HepG2 (cell line): ENCODE measurements around the gene RNFT2. TPM values are rescaled to one million over a fixed set of nuclear protein-coding genes. Genes with fewer than 3 reads are reported as not detected.

Source experiments
- AFF4 ChIP-seq: sonication (generic); formaldehyde crosslinking; IDR thresholded peaks from 2 replicates; pipeline ENCODE4 v1.4.0; 2020; ENCODE audit warnings: missing genetic modification reagents
- CENPX ChIP-seq: sonication (generic); formaldehyde crosslinking; IDR thresholded peaks from 2 replicates; pipeline ENCODE4 v1.9.0; 2021; ENCODE audit warnings: mild to moderate bottlenecking, missing genetic modification reagents, moderate library complexity
- MBNL3 ChIP-seq: fragments of 250-450 bp; sonication (Bioruptor Pico); conservative IDR thresholded peaks from 2 replicates; pipeline ENCODE4 v1.8.0; 2022; ENCODE audit warnings: mild to moderate bottlenecking, inconsistent platforms
- NCOA1 ChIP-seq: sonication (generic); formaldehyde crosslinking; IDR thresholded peaks from 2 replicates; pipeline ENCODE4 v1.9.0; 2021; ENCODE audit warnings: missing genetic modification reagents
- SKI ChIP-seq: fragments of 450-650 bp; IDR thresholded peaks from one replicate; pipeline ENCODE4 v1.6.1; 2018; ENCODE audit warnings: mild to moderate bottlenecking; ENCODE audit not compliant: partially characterized antibody
- SSRP1 ChIP-seq: IDR thresholded peaks from 2 replicates; pipeline ENCODE4 v1.6.1; 2016; ENCODE audit warnings: control low read depth
- ZBTB1 ChIP-seq: sonication (generic); formaldehyde crosslinking; IDR thresholded peaks from 2 replicates; pipeline ENCODE4 v1.4.0; 2020; ENCODE audit warnings: missing genetic modification reagents, borderline replicate concordance
- ZNF567 ChIP-seq: sonication (generic); formaldehyde crosslinking; IDR thresholded peaks from 2 replicates; pipeline ENCODE4 v1.8.1; 2023; ENCODE audit warnings: mild to moderate bottlenecking, missing genetic modification reagents, borderline replicate concordance
- ZNF772 ChIP-seq: sonication (generic); formaldehyde crosslinking; IDR thresholded peaks from 2 replicates; pipeline ENCODE4 v1.5.0; 2020; ENCODE audit warnings: mild to moderate bottlenecking, missing genetic modification reagents
- ZNF841 ChIP-seq: sonication (generic); formaldehyde crosslinking; IDR thresholded peaks from 2 replicates; pipeline ENCODE4 v1.8.1; 2023; ENCODE audit warnings: missing genetic modification reagents, borderline replicate concordance
- ZNF879 ChIP-seq: sonication (generic); formaldehyde crosslinking; IDR thresholded peaks from 2 replicates; pipeline ENCODE4 v1.8.1; 2023; ENCODE audit warnings: missing genetic modification reagents
- polyA plus RNA-seq, 8 experiments: library from polyadenylated mRNA; depleted of rRNA in 3 of 8; stranded (reverse) in 7 of 8; unstranded in 1 of 8; fragments of >200 nt; fragmentation: Illumina TruSeq in 4 of 8; extraction: Trizol in 4 of 8; gene quantifications; 2 replicates each; pipeline versions ENCODE4 v1.2.1 to v1.2.3, GENCODE V29; 2011 to 2016; ENCODE audit warnings: low read depth in 4 of 8, missing spikeins in 1 of 8, mixed read lengths in 1 of 8; ENCODE audit not compliant: insufficient read depth in 1 of 8
- total RNA-seq, 5 experiments: library from RNA; depleted of rRNA; stranded (reverse); fragments of >200 nt; fragmentation: Illumina TruSeq; extraction: Trizol; gene quantifications; 2 replicates each; pipeline ENCODE4 v1.2.3, GENCODE V29; 2016; ENCODE audit warnings: low read depth in 1 of 5
- TF ChIP-seq, protein P1 (sequence below), 2 experiments: fragments of 450-650 bp in 1 of 2; sonication (generic) in 1 of 2; formaldehyde crosslinking in 1 of 2; IDR thresholded peaks; 2 replicates each; pipeline versions ENCODE4 v1.6.1 to v1.8.0; 2016 to 2022; ENCODE audit warnings: antibody characterized with exemption in 1 of 2, mild to moderate bottlenecking in 1 of 2, missing genetic modification reagents in 1 of 2

The RNFT2 gene
- total and polyA plus RNA-seq, 2 of the 13 experiments (the other 11 are each of a cell fraction or from before 2014, with no cell fraction given), result 3.3 to 8.3 TPM

DNA sequence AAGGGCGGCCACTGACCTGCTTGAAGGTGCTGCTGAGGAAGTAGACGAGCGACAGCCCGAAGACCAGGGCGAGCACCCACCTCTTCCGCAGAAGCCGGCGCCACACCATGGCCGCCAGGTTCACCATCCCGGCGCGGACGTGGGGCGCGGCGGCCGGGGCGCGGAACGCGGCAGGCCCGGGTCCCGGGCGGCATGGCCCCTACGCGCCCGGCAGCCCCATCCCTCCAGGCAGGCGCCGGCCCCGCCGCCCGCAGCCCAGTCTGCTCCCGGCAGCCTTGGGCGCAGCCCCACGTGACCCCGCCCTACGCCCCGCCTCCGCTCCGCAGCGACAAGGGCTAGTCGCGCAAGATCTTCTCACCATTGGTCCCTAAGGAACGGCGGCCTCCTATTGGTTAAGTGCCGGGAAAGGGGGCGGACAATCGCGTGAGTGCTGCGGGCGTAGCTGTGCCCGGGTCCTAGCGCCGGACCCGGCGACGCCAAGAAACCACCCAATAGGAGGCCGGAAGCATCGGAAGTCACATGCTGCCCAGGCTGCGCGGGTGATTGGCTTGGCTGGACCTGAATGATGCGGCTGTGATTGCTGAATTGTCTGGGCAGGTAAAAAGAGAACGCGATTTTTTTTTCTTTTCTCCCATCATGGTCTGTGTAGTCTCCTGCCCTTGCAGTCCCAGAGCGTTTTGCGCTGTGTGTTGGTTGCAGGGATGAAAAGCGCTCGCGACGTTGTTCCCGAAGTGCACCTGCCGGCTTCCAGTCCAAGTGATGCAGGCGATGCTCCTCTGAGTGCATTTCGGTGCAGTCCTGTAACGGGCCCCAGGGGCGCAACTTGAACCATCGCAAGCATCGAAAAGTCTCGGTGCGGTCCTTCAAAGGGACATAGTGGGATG is at the start of gene RNFT2, which contains the start of gene SPRING1 (continued):
- TF ChIP-seq, protein P1, sequence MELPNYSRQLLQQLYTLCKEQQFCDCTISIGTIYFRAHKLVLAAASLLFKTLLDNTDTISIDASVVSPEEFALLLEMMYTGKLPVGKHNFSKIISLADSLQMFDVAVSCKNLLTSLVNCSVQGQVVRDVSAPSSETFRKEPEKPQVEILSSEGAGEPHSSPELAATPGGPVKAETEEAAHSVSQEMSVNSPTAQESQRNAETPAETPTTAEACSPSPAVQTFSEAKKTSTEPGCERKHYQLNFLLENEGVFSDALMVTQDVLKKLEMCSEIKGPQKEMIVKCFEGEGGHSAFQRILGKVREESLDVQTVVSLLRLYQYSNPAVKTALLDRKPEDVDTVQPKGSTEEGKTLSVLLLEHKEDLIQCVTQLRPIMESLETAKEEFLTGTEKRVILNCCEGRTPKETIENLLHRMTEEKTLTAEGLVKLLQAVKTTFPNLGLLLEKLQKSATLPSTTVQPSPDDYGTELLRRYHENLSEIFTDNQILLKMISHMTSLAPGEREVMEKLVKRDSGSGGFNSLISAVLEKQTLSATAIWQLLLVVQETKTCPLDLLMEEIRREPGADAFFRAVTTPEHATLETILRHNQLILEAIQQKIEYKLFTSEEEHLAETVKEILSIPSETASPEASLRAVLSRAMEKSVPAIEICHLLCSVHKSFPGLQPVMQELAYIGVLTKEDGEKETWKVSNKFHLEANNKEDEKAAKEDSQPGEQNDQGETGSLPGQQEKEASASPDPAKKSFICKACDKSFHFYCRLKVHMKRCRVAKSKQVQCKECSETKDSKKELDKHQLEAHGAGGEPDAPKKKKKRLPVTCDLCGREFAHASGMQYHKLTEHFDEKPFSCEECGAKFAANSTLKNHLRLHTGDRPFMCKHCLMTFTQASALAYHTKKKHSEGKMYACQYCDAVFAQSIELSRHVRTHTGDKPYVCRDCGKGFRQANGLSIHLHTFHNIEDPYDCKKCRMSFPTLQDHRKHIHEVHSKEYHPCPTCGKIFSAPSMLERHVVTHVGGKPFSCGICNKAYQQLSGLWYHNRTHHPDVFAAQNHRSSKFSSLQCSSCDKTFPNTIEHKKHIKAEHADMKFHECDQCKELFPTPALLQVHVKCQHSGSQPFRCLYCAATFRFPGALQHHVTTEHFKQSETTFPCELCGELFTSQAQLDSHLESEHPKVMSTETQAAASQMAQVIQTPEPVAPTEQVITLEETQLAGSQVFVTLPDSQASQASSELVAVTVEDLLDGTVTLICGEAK (IDR thresholded peaks at IDR 0.05), result no peak
- TF ChIP-seq, protein P1 (CRISPR knock-in tag; IDR thresholded peaks at IDR 0.05), result peak; percentile 37; the same call in 1 of the 2 replicates
- TF ChIP-seq CENPX (CRISPR knock-in tag), result no peak
- no peak for TF ChIP-seq AFF4 (CRISPR knock-in tag)
- TF ChIP-seq ZNF841 (CRISPR knock-in tag), result no peak
- no peak for TF ChIP-seq ZBTB1
- no peak for TF ChIP-seq ZNF879 (CRISPR knock-in tag)
- peak; percentile 53; the same call in 1 of the 2 replicates for TF ChIP-seq ZNF772
- no peak for TF ChIP-seq SSRP1
- no peak for TF ChIP-seq ZNF567 (CRISPR knock-in tag)
- TF ChIP-seq MBNL3 (CRISPR knock-in tag), result no peak
- no peak for TF ChIP-seq NCOA1 (CRISPR knock-in tag)
- TF ChIP-seq SKI, result peak; percentile 70
